Breast epithelium (tissue), 4 donors: Measurements from ENCODE around the gene NPIPB6. TPM values are rescaled to one million over a fixed set of nuclear protein-coding genes. Genes with fewer than 3 reads are reported as not detected.
A peak's percentile ranks its signal among the peaks of the same experiment; 100 is the strongest.

Experiments used
- DNase-seq, 2 donors: peaks; one replicate each; pipeline ENCODE4 v3.0.0-alpha.2; 2019; ENCODE audit warnings: low spot score in 2 of 2
- H3K27ac ChIP-seq, 2 donors: fragments of 200-600 bp; sonication (generic) in 1 of 2; one replicate each; pipeline ENCODE4 v1.5.1; 2016 to 2019; ENCODE audit warnings: mild to moderate bottlenecking in 1 of 2
- H3K27me3 ChIP-seq, 2 donors: fragments of 200-600 bp; sonication (generic) in 1 of 2; one replicate each; pipeline versions ENCODE4 v1.5.1 to v1.6.0; 2017 to 2019; ENCODE audit warnings: control low read depth in 1 of 2, mild to moderate bottlenecking in 1 of 2
- H3K36me3 ChIP-seq: fragments of 200-600 bp; one replicate; pipeline ENCODE4 v1.5.1; 2019
- H3K4me1 ChIP-seq, 2 donors: fragments of 200-600 bp; sonication (generic); one replicate each; pipeline ENCODE4 v1.5.1; 2016 to 2019; ENCODE audit warnings: control low read depth in 1 of 2
- H3K4me3 ChIP-seq, 3 donors: fragments of 200-600 bp; sonication (generic); 1 replicate in 2 of 3; 2 replicates in 1 of 3; pipeline ENCODE4 v1.5.1; 2016 to 2019; ENCODE audit warnings: mild to moderate bottlenecking in 3 of 3, moderate library complexity in 2 of 3
- H3K9me3 ChIP-seq, 2 donors: fragments of 200-600 bp; sonication (generic) in 1 of 2; one replicate each; pipeline ENCODE4 v1.5.1; 2016 to 2019; ENCODE audit warnings: control low read depth in 1 of 2
- CTCF ChIP-seq, 3 donors: fragments of 450-650 bp; IDR thresholded peaks; one replicate each; pipeline ENCODE4 v1.5.1; 2016 to 2017; ENCODE audit warnings: antibody characterized with exemption in 3 of 3, mild to moderate bottlenecking in 3 of 3, moderate library complexity in 3 of 3
- POLR2A ChIP-seq: fragments of 450-650 bp; IDR thresholded peaks from one replicate; pipeline ENCODE4 v1.6.1; 2016; ENCODE audit warnings: antibody characterized with exemption, mild to moderate bottlenecking, moderate library complexity
- POLR2AphosphoS5 ChIP-seq, 3 donors: sonication (generic); formaldehyde crosslinking; IDR thresholded peaks; one replicate each; pipeline ENCODE4 v1.6.1; 2017; ENCODE audit warnings: antibody characterized with exemption in 3 of 3
- intact Hi-C: fragments of 100-400 bp; cut with DNase I; formaldehyde crosslinking; loops from one replicate; pipeline ENCODE4 v1.15.1; 2023; ENCODE audit warnings: low total_unique reads
- total RNA-seq, 3 donors: library from RNA; depleted of rRNA; stranded (reverse); fragments of >200 nt; gene quantifications; one replicate each; pipeline ENCODE4 v1.1.0, GENCODE V29; 2016

The NPIPB6 gene
- total RNA-seq, 3 donors from 2014 or later, result 2.6 to 3.3 TPM; not detected in 1

- H3K27me3 ChIP-seq, result no peaks in the 10 kb centered on the region
- no peaks in the 10 kb centered on the region for H3K9me3 ChIP-seq
- intact Hi-C loops, result no loop called here
- H3K27ac ChIP-seq, result no peak overlapping the region
- TF ChIP-seq POLR2AphosphoS5 (IDR thresholded peaks at IDR 0.05) (no peak), POLR2A (no peak), CTCF (IDR thresholded peaks at IDR 0.05) (no peak)
- H3K36me3 ChIP-seq, result no peaks in the 10 kb centered on the region
- no peaks in the 10 kb centered on the region for H3K4me1 ChIP-seq
- no peak for DNase-seq
- no peak overlapping the region for H3K4me3 ChIP-seq
Measured at GRCh38 chr16:28295276-28295675, 68.0 kb downstream of the NPIPB6 start.

GRCh38 chr16:28294201-28294600 is 69.1 kb downstream of the NPIPB6 start:
- H3K36me3 ChIP-seq, result no peaks in the 10 kb centered on the region
- no peak overlapping the region for H3K27ac ChIP-seq
- intact Hi-C loops, result no loop called here
- no peak overlapping the region for H3K4me3 ChIP-seq
- DNase-seq, result no peak
- H3K27me3 ChIP-seq, result no peaks in the 10 kb centered on the region
- no peak for TF ChIP-seq CTCF (IDR thresholded peaks at IDR 0.05)
- no peak for TF ChIP-seq POLR2AphosphoS5 (IDR thresholded peaks at IDR 0.05)
- TF ChIP-seq POLR2A, result no peak
- H3K9me3 ChIP-seq, result no peaks in the 10 kb centered on the region
- no peaks in the 10 kb centered on the region for H3K4me1 ChIP-seq

GRCh38 chr16:28293601-28293960 is 69.7 kb downstream of the NPIPB6 start:
- peak overlapping the region in 2 of 3 donors; percentile 71 to 80 for H3K4me3 ChIP-seq
- intact Hi-C loops, result no loop called here
- no peak for TF ChIP-seq CTCF (IDR thresholded peaks at IDR 0.05)
- no peak for TF ChIP-seq POLR2AphosphoS5 (IDR thresholded peaks at IDR 0.05)
- no peak for TF ChIP-seq POLR2A

GRCh38 chr16:28292731-28293600 is 70.3 kb downstream of the NPIPB6 start:
- Histone ChIP-seq H3K27ac (peak overlapping the region in 1 of 2 donors; percentile 46), H3K27me3 (no peaks in the 10 kb centered on the region), H3K4me3 (peak overlapping the region; percentile 41 to 80 (median 71)), H3K9me3 (no peaks in the 10 kb centered on the region), H3K4me1 (no peaks in the 10 kb centered on the region), H3K36me3 (no peaks in the 10 kb centered on the region)
- intact Hi-C loops, result no loop called here
- DNase-seq, result no peak
- TF ChIP-seq POLR2A (no peak), CTCF (IDR thresholded peaks at IDR 0.05) (no peak), POLR2AphosphoS5 (IDR thresholded peaks at IDR 0.05) (no peak)

More at GRCh38 chr16:28293601-28293960, 69.7 kb downstream of the NPIPB6 start:
- H3K27ac ChIP-seq, result no peak overlapping the region
- no peaks in the 10 kb centered on the region for H3K9me3 ChIP-seq
- H3K27me3 ChIP-seq, result no peaks in the 10 kb centered on the region
- no peaks in the 10 kb centered on the region for H3K36me3 ChIP-seq
- DNase-seq, result no peak
- H3K4me1 ChIP-seq, result no peaks in the 10 kb centered on the region

Other genes with a start within 250 kb of the NPIPB6 start
- gene XPO6, start 151.5 kb downstream of the NPIPB6 start, total RNA-seq, result 10 to 100 TPM; 66.4 to 84.6 (median 67.4) TPM
- 1 to 10 TPM in 2 of 3 donors, under 1 TPM in 1; 0.16 to 1.5 (median 1.3) TPM for gene SBK1, start 71.0 kb downstream of the NPIPB6 start, total RNA-seq
- 100 to 1,000 TPM; 143 to 191 (median 188) TPM for gene EIF3CL, start 40.3 kb upstream of the NPIPB6 start, total RNA-seq
- gene NPIPB7, start 108.8 kb upstream of the NPIPB6 start, total RNA-seq, result not detected
- gene CLN3, start 128.6 kb upstream of the NPIPB6 start, total RNA-seq, result 10 to 100 TPM; 25.1 to 39.1 (median 38.7) TPM
- gene APOBR, start 131.1 kb upstream of the NPIPB6 start, total RNA-seq, result 1 to 10 TPM in 2 of 3 donors, under 1 TPM in 1; 0.66 to 3.1 (median 2.9) TPM
- gene IL27, start 143.3 kb upstream of the NPIPB6 start, total RNA-seq, result not detected
- gene NUPR1, start 175.5 kb upstream of the NPIPB6 start, total RNA-seq, result 10 to 100 TPM; 34.2 to 57.0 (median 47.5) TPM
- 10 to 100 TPM; 28.5 to 35.8 (median 28.8) TPM for gene SGF29, start 190.4 kb upstream of the NPIPB6 start, total RNA-seq
- gene SULT1A2, start 233.5 kb upstream of the NPIPB6 start, total RNA-seq, result 1 to 10 TPM in 2 of 3 donors, under 1 TPM in 1; 0.73 to 1.6 (median 1.3) TPM
- gene SULT1A1, start 246.5 kb upstream of the NPIPB6 start, total RNA-seq, result 10 to 100 TPM; 25.6 to 54.1 (median 33.4) TPM